ENCODE results near the gene CARD8. TPM values are rescaled to one million over a fixed set of nuclear protein-coding genes. Genes with fewer than 3 reads are reported as not detected.
A peak's percentile ranks its signal among the peaks of the same experiment; 100 is the strongest.

The CARD8 gene
- total and polyA plus RNA-seq, 10 of the 15 experiments (the other 5 are each of a cell fraction or from before 2014, with no cell fraction given), result 39.8 to 69.8 (median 46.1) TPM

DNA sequence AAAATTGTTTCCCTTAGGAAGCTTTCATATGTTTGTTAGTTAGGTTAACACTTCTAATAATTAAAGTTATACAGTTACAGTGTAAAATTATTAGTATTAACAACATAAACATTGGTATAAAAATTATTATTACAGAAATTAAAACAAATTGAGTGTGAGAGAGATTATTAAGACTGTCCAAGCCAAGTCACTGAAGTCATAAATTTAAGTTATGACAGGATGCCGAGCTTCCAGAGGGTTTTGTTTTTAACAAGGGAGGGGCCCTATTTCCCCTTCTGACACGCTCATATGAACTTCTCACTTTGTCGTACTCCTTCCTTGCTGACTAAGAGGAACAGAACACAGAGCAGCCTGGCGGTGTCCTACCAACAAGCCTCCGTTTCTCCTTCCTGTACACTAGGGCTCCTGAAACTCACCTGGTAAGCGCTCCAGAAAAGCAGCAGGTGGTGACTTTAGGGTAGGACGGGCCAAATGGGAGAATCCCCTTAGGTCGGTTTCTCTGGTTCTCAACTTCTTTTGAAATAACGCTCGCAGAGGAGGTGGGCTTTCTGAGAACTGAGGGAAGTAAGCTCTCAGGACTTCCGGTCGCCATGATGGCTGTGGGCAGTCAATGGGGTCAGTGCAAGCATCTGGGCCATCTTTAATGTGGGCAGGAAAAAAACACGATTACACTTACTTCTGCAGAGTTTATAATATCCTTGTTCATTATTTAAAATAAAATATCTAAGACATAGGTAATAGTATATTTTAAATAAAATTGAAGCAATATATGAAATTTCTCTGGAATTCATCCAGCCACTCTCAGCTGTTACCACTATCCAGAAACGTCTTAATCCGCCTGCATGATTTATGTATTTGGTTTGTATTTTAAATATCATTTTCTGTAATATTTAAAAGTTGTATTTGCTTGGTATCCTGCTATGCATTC lies at the start of gene CARD8 (continued):
- TF ChIP-seq, protein P1, sequence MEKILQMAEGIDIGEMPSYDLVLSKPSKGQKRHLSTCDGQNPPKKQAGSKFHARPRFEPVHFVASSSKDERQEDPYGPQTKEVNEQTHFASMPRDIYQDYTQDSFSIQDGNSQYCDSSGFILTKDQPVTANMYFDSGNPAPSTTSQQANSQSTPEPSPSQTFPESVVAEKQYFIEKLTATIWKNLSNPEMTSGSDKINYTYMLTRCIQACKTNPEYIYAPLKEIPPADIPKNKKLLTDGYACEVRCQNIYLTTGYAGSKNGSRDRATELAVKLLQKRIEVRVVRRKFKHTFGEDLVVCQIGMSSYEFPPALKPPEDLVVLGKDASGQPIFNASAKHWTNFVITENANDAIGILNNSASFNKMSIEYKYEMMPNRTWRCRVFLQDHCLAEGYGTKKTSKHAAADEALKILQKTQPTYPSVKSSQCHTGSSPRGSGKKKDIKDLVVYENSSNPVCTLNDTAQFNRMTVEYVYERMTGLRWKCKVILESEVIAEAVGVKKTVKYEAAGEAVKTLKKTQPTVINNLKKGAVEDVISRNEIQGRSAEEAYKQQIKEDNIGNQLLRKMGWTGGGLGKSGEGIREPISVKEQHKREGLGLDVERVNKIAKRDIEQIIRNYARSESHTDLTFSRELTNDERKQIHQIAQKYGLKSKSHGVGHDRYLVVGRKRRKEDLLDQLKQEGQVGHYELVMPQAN (conservative IDR thresholded peaks at IDR 0.05), result peak; percentile 84; the same call in 1 of the 2 replicates
- TF ChIP-seq, protein P2, sequence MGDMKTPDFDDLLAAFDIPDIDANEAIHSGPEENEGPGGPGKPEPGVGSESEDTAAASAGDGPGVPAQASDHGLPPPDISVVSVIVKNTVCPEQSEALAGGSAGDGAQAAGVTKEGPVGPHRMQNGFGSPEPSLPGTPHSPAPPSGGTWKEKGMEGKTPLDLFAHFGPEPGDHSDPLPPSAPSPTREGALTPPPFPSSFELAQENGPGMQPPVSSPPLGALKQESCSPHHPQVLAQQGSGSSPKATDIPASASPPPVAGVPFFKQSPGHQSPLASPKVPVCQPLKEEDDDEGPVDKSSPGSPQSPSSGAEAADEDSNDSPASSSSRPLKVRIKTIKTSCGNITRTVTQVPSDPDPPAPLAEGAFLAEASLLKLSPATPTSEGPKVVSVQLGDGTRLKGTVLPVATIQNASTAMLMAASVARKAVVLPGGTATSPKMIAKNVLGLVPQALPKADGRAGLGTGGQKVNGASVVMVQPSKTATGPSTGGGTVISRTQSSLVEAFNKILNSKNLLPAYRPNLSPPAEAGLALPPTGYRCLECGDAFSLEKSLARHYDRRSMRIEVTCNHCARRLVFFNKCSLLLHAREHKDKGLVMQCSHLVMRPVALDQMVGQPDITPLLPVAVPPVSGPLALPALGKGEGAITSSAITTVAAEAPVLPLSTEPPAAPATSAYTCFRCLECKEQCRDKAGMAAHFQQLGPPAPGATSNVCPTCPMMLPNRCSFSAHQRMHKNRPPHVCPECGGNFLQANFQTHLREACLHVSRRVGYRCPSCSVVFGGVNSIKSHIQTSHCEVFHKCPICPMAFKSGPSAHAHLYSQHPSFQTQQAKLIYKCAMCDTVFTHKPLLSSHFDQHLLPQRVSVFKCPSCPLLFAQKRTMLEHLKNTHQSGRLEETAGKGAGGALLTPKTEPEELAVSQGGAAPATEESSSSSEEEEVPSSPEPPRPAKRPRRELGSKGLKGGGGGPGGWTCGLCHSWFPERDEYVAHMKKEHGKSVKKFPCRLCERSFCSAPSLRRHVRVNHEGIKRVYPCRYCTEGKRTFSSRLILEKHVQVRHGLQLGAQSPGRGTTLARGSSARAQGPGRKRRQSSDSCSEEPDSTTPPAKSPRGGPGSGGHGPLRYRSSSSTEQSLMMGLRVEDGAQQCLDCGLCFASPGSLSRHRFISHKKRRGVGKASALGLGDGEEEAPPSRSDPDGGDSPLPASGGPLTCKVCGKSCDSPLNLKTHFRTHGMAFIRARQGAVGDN (IDR thresholded peaks at IDR 0.05), result peak; percentile 57; the same call in 1 of the 2 replicates
- TF ChIP-seq BCL11A (IDR thresholded peaks at IDR 0.05; ENCODE audit: low read depth, low read length) (0 out of 2 replicates have a peak, but pooled peaks have one; percentile 7), NR2F1 (conservative IDR thresholded peaks at IDR 0.05) (no peak), CBX5 (IDR thresholded peaks at IDR 0.05; ENCODE audit: low read depth) (no peak)
- TF ChIP-seq, protein P3, sequence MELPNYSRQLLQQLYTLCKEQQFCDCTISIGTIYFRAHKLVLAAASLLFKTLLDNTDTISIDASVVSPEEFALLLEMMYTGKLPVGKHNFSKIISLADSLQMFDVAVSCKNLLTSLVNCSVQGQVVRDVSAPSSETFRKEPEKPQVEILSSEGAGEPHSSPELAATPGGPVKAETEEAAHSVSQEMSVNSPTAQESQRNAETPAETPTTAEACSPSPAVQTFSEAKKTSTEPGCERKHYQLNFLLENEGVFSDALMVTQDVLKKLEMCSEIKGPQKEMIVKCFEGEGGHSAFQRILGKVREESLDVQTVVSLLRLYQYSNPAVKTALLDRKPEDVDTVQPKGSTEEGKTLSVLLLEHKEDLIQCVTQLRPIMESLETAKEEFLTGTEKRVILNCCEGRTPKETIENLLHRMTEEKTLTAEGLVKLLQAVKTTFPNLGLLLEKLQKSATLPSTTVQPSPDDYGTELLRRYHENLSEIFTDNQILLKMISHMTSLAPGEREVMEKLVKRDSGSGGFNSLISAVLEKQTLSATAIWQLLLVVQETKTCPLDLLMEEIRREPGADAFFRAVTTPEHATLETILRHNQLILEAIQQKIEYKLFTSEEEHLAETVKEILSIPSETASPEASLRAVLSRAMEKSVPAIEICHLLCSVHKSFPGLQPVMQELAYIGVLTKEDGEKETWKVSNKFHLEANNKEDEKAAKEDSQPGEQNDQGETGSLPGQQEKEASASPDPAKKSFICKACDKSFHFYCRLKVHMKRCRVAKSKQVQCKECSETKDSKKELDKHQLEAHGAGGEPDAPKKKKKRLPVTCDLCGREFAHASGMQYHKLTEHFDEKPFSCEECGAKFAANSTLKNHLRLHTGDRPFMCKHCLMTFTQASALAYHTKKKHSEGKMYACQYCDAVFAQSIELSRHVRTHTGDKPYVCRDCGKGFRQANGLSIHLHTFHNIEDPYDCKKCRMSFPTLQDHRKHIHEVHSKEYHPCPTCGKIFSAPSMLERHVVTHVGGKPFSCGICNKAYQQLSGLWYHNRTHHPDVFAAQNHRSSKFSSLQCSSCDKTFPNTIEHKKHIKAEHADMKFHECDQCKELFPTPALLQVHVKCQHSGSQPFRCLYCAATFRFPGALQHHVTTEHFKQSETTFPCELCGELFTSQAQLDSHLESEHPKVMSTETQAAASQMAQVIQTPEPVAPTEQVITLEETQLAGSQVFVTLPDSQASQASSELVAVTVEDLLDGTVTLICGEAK (IDR thresholded peaks at IDR 0.05; ENCODE audit: borderline replicate concordance), result peak; percentile 99
- TF ChIP-seq, protein P4, sequence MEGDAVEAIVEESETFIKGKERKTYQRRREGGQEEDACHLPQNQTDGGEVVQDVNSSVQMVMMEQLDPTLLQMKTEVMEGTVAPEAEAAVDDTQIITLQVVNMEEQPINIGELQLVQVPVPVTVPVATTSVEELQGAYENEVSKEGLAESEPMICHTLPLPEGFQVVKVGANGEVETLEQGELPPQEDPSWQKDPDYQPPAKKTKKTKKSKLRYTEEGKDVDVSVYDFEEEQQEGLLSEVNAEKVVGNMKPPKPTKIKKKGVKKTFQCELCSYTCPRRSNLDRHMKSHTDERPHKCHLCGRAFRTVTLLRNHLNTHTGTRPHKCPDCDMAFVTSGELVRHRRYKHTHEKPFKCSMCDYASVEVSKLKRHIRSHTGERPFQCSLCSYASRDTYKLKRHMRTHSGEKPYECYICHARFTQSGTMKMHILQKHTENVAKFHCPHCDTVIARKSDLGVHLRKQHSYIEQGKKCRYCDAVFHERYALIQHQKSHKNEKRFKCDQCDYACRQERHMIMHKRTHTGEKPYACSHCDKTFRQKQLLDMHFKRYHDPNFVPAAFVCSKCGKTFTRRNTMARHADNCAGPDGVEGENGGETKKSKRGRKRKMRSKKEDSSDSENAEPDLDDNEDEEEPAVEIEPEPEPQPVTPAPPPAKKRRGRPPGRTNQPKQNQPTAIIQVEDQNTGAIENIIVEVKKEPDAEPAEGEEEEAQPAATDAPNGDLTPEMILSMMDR (IDR thresholded peaks at IDR 0.05 in 2 of 3, conservative IDR thresholded peaks at IDR 0.05 in 1 of 3; ENCODE audit: control insufficient read depth in 2 of 3, extremely low read depth in 1 of 3, insufficient read depth in 1 of 3, low read depth in 3 of 3, low read length in 3 of 3), result no peak; a peak in 1 of 6 replicates
- TF ChIP-seq, protein P5, sequence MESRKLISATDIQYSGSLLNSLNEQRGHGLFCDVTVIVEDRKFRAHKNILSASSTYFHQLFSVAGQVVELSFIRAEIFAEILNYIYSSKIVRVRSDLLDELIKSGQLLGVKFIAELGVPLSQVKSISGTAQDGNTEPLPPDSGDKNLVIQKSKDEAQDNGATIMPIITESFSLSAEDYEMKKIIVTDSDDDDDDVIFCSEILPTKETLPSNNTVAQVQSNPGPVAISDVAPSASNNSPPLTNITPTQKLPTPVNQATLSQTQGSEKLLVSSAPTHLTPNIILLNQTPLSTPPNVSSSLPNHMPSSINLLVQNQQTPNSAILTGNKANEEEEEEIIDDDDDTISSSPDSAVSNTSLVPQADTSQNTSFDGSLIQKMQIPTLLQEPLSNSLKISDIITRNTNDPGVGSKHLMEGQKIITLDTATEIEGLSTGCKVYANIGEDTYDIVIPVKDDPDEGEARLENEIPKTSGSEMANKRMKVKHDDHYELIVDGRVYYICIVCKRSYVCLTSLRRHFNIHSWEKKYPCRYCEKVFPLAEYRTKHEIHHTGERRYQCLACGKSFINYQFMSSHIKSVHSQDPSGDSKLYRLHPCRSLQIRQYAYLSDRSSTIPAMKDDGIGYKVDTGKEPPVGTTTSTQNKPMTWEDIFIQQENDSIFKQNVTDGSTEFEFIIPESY (IDR thresholded peaks at IDR 0.05), result no peak

Measured in GM12878 (cell line).